ENCODE data around the gene ELAVL3. TPM values are rescaled to one million over a fixed set of nuclear protein-coding genes. Genes with fewer than 3 reads are reported as not detected.
"Not testable (repeated sequence)": the region's sequence is repeated elsewhere in the genome, so short reads cannot be mapped to it uniquely, and the experiment has no call there.

ELAVL3 gene
- polyA plus RNA-seq, 1 donor = not detected

GRCh38 chr19:11458912-11459311 is 21.9 kb downstream of the ELAVL3 start:
- DNase-seq = not testable (repeated sequence)

- DNase-seq = no peak
Measured at GRCh38 chr19:11458236-11458900, 22.5 kb downstream of the ELAVL3 start.

- no peak for DNase-seq
Measured at GRCh38 chr19:11457831-11458230, 23.0 kb downstream of the ELAVL3 start.

DNA sequence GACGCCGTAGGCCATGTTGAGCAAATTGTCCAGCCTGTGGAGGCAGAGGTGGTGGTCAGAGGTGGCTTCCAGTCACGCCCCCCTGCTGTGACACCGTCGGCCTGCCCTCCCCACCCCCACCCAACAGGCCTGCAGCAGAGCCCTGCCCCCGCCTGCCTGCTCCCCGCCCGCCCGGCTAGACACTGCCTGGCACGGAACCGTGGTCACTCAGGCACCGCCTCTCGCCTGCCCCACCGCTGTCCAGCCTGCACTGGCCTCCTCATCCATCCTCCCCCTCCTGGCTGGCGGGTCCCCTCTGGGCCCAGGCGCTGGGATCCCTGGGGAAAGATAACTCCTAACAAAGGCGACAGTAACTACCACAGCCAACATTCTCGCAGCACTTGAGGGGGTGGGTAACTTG is 23.7 kb downstream of the ELAVL3 start:
- DNase-seq = no peak

DNA sequence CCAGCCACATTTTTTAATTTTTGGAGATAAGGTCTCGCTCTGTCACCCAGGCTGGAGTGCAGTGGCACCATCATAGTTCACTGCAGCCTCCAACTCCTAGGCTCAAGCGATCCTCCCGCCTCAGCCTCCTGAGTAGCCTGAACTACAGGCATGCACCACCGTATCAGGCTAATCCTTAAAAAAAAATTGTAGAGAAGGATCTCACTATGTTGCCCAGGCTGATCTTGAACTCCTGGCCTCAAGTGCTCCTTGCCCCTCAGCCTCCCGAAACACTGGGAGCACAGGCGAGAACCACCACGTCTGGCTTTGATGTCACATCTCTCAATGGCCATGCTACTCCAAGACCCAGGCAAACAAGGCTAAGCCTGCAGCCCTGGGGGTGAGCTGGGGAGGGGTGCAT is 24.2 kb downstream of the ELAVL3 start:
- DNase-seq = no peak

- not testable (repeated sequence) for DNase-seq
Measured at GRCh38 chr19:11455233-11455554, 25.7 kb downstream of the ELAVL3 start.

DNA sequence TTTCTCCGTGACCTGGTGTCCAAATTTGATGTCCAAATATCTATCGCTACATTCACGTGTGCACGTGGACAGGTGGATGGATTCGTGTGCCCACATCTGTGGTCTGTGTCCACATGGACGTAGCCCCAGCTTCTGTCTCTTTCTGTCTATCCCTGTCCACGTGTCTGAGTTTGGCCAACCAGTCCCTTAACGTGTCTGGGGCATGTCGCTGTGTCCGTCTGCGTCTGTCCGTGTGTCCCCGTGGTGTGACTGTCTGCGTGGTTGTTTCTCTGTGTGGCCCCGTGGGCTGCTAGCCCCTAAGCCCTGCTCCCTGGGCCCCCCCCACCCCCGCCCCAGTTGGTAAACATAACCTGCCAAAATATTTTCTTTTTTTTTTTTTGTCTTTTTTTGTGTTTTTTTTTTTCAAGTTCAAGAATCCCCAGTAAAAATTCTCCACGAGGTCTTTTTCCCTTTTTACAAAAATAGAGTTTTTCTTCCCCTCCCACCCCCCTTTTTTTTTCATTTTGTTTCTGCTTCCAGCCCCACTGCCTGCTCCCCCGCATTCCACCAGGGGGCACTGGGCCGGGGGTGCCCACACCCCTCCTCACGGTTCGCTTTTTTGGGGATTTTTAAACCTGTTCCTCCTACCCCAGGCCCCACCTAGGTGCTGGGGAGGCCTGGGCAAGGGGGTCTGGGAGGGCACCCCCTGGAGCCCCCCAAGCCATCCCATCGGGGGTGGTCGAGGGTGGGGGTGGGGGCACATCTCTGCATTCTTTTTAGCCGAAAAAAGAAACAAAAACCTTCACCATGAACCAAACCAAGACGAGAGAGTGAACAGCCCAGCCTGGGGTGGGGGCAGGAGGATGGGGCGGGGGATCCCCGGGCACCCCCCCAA is 27.1 kb downstream of the ELAVL3 start:
- DNase-seq = no peak

- DNase-seq = no peak
Measured at GRCh38 chr19:11452620-11453310, 28.1 kb downstream of the ELAVL3 start.

DNA sequence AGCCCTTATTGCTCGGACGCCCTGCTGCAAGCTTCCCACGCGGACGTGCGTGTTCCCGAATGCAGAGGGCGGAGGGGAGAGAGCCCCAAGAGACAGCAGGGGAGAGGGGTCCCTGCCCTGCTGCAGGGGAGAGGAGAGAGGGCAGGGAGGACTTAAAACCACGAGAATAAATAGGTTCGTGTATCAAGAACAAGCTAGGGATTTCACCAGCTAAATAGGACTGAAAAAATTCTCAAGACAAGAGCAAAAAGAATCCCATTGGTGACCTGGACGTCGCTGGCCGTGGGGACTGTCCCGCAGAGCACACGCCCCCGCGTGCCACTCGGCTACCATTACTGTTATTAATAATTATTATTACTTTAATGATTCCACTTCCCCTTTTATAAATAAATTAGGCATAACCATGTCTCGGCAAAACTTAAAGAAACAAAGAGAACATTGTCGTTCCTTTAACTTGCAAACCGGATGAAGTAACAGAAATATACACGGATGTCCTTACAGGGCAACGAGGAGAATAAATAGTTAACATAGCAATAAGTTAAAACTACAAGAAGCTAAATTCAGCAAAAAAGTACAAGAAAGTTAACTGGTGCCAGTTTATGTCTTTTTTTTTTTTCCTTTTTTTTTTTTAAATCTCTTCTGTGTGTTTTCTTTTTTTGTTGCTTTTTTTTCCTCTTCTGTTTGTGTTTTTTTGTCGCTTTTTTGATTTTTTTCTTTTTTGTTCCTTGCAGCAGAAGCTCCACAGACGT is 28.8 kb downstream of the ELAVL3 start:
- no peak for DNase-seq

- DNase-seq = no peak
Measured at GRCh38 chr19:11451327-11451870, 29.4 kb downstream of the ELAVL3 start.

GRCh38 chr19:11450570-11451326 is 30.1 kb downstream of the ELAVL3 start:
- DNase-seq = no peak

- no peak for DNase-seq
Measured at GRCh38 chr19:11448923-11449554, 31.8 kb downstream of the ELAVL3 start.

GRCh38 chr19:11448410-11448809 is 32.4 kb downstream of the ELAVL3 start:
- DNase-seq = no peak

GRCh38 chr19:11447347-11448262 is 33.2 kb downstream of the ELAVL3 start:
- DNase-seq = no peak

GRCh38 chr19:11446652-11447301 is 34.1 kb downstream of the ELAVL3 start:
- DNase-seq = no peak

DNA sequence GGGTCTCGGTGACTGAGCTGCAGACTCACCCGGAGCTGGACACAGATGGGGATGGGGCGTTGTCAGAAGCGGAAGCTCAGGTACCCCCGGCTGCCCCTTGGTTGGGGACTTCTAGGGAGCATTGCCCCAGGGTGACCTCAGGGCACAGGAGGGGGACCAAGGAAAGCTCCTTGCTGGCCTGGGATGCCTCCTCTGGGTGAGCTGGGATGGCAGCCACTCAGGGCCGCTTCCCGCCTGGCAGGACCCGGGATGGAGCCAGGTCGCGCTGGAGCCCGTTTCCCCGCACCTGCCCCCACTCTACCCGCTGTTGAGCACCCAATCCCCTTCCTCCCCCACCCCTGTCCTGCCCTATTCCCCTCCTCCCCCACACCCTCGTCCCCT is 34.6 kb downstream of the ELAVL3 start:
- DNase-seq = no peak

DNA sequence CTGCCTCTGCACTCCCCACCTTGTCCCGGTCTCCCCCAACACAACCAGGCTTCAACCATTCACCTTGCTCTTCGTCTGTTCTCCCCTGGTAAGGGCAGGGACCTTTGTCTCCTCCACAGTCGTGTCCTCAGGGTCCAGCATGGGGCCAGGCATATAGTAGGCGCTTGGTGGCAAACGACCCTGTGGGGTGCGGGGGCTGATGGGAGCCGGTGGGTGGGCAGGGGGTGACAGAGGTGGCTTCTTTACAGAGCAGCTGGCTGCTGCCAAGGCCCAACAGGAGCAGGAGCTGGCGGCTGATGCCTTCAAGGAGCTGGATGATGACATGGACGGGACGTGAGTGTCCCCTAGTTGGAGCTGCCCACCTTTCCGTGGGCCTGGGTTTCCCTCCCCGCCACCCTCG is 35.7 kb downstream of the ELAVL3 start:
- DNase-seq = no peak

- no peak for DNase-seq
Measured at GRCh38 chr19:11444059-11444458, 36.8 kb downstream of the ELAVL3 start.

DNA sequence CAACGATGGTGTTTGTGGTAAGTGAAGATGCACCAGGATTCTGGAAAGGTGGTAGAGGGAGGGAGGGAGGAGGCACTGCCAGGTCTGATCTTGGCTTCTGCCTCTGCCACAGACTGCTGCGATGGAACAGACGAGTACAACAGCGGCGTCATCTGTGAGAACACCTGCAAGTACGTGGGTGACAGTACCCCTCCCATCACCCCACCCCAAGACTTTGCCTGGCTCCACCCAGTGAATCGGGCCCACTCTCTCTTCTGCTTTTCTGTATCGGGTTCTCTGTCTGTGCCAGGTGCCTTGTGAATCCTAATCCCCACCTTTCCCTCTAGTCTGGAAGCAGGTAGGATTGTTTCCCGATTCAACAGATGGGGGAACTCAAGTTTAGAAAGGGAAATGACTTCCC is 42.9 kb downstream of the ELAVL3 start:
- no peak for DNase-seq
